NCI-H2171 (cell line): ENCODE data around the gene DISC1.
A peak's percentile ranks its signal among the peaks of the same experiment; 100 is the strongest.
"Not testable (repeated sequence)": the region's sequence is repeated elsewhere in the genome, so short reads cannot be mapped to it uniquely, and the experiment has no call there.

ENCODE experiments used
- DNase-seq: peaks from one replicate; lab custom pipeline; 2025; lab: John Stamatoyannopoulos, UW

Gene DISC1

DNA sequence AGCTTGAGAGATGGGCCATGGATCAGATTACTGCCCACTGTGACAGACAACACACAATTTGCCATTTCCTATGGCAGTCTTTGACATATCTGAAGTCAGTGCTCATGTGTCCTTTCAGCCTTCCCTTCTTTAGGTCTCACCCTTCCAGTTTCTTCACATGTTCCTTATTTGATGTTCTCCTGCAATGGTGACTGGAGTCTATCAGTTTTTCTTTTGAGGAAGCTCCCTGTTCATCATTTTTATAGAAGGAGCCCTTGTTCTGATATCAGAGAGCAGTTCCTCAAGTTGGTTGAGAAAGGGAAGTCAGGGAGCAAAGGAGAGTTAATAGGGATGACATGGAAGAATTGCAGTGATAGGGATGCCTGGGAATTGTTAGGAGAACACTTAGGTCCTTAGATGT, 42.2 kb downstream of the DISC1 start:
- DNase-seq = no peak

DNA sequence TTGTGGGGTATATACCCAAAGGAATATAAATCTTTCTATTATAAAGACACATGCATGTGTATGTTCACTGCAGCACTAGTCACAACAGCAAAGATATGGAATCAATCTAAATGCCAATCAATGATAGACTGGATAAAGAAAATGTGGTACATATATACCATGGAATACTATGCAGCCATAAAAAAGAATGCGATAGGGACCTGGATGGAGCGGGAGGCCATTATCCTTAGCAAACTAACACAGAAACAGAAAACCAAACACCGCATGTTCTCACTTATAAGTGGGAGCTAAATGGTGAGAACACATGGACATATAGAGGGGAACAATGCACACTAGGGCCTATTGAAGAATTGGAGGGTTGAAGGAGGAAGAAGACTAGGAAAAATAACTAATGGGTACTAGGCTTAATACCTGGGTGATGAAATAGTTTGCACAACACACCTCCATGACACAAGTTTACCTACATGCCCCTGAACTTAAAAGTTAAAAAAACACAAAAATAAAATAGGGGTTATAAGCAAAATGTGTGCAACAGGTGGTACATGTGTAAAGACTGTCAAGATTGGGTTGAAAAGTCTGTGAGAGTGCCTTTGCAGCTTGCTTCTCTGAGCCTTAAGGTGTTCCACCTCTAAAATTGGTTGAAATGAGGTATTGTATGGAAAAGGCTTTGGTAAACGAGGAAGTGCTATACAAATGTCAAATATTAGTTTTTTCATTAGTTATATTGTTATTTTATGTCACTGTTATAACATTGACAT, 43.5 kb downstream of the DISC1 start:
- DNase-seq = not testable (repeated sequence)

DNA sequence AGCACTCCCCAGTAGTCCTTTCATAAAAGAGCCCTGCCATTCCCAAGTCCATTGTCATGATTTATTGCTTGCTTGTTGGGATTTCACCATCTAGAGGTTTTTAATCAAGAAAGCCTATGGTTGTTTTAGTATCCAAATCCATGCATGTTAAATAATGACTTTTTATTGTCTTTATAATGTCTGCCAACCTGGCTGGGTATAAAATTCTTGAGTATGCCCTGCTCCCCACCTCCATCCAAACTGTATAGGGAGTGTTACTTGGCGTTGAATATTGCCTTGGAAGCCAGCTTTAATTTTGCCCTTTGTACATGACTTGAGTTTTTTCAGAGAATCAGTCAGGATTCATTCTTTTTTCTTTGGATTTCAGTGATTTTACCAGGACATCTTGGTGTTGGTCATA, 44.2 kb downstream of the DISC1 start:
- no peak for DNase-seq

GRCh38 chr1:231674575-231674974, 48.0 kb downstream of the DISC1 start:
- no peak for DNase-seq

- DNase-seq = no peak
Observed at GRCh38 chr1:231676487-231676886, 49.9 kb downstream of the DISC1 start.

- DNase-seq = no peak
Observed at GRCh38 chr1:231677442-231677841, 50.9 kb downstream of the DISC1 start.

DNA sequence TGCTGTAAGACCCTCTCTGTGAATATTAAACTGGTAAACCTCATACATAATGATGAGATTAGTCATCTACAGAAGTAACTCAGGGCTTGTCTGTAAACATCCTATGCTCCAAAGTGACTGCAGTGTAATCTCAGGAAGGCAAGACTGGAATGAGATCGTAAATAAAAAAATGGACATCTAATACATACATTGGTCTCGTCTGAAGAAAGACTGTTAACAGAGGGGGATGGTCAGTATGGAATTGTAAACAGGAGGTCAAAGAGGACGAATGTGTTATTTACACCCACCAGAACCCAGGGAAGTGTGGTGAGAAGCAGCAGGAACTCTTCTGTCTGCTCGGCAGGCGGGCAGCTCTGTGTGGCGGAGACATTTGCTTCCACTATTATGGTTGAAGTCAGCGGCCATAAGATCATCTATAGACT, 51.4 kb downstream of the DISC1 start:
- no peak for DNase-seq

- DNase-seq = peak; percentile 78
Observed at GRCh38 chr1:231679109-231679508, 52.5 kb downstream of the DISC1 start.

DNA sequence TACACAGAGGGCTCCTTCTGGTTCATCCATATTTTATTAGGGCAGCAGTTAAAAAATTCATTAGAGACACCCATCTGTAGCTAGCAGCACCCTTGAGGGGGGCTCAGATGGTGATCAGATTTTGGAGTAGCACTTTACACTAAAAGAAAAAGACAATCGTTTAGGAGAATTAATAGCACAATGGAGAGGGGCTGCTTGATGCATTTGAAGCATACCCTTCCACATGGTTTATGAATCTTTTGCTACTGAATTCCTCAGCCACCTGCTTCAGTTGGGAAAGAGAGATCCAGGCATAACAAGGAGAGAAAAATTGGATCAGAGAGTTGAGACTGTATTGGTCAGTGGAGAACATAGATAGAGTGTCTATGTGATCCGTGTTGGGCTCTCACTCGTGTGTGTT, 54.4 kb downstream of the DISC1 start:
- DNase-seq = peak; percentile 36

DNA sequence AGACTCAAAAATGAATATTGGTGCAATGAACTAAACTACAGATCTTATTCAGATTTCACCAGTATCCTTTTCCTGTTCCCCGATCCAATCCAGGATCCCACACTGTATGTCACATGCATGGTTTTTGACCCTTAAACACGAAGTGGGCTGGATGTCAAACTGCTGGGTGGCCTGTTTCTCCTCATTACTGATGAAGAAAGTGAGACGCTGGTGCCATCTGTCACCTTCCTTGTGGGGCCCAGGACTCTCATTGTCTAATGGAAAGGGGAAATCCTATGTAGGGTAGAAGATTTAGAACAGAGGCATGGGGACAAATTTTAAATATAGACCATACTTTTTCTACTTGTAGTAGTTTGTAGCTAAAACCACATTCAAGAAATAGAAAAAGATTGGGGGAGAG, 56.2 kb downstream of the DISC1 start:
- peak; percentile 51 for DNase-seq

- no peak for DNase-seq
Observed at GRCh38 chr1:231683439-231684165, 57.0 kb downstream of the DISC1 start.

DNA sequence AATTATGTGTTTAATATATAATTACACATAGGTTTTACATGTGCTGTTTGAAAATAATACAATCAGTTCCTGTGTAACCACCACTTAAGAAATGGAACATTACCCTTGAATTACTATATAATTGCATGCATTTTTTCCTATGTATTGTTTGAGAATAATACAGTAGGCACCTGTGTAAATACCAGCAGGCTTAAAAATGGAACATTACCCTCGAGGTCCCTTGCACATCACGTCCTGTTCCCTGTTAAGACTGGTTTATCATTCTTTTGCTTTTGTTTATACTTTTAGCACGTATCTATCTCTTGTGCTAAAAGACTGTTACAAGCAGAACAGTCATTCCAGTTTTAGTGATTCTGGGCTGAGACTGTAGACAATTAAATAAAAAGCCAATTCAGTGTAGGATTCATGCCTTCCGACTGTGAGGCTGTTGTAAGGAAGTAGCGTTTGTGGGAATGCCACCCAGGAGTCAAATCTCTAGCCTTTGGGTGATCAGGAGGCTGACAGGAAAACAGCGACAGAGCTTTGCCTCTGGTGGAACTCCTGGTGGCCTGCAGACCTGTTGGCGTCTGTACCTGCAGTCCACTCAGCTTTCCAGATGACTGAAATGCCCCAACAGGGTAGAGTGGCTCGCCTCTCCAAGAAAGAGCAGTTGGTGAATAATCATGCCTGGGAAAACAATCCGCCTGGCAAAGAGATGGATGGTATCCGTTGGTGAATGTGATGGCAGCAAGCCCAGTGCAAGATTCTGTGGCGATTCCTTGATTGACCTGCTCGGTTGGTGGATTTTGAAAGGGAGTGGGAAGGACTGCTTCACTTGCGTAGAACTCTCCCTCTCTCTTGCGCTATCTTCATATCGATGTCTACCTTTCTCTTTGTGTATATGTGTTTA, 58.0 kb downstream of the DISC1 start:
- DNase-seq = peak; percentile 17

DNA sequence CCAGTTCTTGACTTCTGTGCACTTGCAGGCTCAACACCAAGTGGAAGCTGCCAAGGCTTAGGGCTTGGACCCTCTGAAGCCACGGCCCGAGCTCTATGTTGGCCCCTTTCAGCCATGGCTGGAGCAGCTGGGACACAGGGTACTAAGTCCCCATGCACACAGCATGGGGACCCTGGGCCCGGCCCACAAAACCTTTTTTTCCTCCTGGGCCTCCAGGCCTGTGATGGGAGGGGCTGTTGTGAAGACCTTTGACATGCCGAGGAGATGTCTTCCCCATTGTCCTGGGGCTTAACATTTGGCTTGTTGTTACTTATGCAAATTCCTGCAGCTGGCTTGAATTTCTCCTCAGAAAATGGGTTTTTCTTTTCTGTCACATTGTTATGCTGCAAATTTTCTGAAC, 59.8 kb downstream of the DISC1 start:
- no peak for DNase-seq

- DNase-seq = no peak
Observed at GRCh38 chr1:231688989-231689388, 62.4 kb downstream of the DISC1 start.

- peak; percentile 11 for DNase-seq
Observed at GRCh38 chr1:231690059-231690458, 63.5 kb downstream of the DISC1 start.

DNA sequence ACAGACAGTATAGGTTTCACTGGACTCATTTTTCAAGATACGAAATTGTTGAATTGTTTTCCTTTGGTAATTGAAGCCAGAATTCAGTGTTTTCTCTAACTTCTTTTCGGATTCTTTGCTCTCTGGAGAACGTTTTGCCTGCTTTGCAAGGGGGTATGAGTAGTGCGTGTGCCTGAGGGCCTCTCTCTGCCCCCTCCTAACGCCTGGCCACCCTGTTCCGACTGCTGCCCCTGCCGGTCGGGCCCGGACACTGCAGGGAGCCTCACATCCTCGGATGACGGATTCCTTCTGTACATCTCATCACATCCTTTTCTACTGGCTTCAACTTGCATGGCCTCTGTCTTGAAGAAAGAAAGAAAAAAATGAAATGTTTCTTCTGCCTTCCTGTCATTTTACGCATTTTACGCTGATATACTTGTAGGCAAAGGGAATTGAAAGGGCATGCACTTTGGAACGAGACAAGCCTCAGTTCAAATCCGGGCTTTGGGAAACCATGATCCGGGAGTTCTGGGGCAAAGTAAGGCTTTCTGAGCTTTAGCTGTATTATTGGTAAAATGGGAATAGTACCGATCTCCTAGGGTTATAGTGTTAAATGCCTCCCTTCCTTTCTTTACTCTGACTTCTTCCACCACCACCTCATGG, 65.1 kb downstream of the DISC1 start:
- DNase-seq = no peak

- peak; percentile 73 for DNase-seq
Observed at GRCh38 chr1:231693361-231694074, 66.9 kb downstream of the DISC1 start.

DNA sequence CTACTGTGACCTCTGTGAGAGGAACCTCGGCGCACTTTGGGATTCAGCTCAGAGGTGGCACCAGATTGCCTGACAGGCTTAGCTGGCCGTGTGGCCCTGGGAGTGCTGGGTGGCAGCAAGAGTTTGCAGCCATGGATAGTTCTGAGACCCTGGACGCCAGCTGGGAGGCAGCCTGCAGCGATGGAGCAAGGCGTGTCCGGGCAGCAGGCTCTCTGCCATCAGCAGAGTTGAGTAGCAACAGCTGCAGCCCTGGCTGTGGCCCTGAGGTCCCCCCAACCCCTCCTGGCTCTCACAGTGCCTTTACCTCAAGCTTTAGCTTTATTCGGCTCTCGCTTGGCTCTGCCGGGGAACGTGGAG, 67.5 kb downstream of the DISC1 start:
- DNase-seq = peak; percentile 55

- DNase-seq = no peak
Observed at GRCh38 chr1:231694465-231695077, 68.0 kb downstream of the DISC1 start.

DNA sequence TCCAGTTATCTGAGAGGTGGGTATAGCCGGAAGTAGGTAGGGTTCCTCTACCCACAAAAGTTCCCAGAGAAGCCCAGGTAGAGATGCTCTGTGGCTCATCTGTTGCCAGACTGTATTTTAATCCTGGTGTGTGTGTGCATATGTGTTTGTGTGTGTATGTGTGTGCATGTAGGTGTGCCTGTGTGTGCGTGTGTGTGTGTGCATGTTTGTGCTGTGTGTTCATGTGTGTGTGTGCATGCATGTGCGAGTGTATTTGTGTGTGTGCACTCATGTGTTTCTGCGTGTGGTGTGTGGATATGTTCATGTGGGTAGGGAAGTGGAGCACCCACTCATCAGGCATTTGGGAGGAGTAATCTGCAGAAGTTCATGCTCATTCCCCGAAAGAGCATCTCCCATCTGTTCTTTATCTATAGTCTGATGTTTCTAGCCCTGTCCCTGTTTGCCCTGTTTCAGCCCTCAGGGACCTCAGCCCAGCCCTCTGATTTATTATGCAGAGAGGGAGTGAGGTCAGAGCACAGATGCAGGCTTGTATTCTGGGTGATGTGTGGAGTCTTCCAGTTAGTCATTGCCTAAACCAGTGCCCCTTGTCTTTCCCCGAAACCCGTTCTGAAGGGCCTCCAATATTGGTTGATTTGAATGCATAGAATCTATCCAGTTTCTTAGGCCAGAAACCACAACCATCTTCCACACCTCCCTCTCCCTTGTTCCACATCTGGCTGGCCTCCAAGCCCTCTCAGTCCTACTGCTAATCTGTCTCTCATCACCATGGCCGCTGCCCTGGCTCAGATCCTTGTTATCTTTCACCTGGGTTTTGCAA, 69.1 kb downstream of the DISC1 start:
- peak; percentile 49 for DNase-seq
